GM19324 (cell line): Measurements from ENCODE around the gene BMPR2.

Experiments used
- ATAC-seq: cut with Tn5 transposase; IDR thresholded peaks from one replicate; pipeline ENCODE4 v1.9.1; 2021; ENCODE audit warnings: mild to moderate bottlenecking, moderate library complexity; ENCODE audit not compliant: unreplicated experiment, low FRiP score

The BMPR2 gene

DNA sequence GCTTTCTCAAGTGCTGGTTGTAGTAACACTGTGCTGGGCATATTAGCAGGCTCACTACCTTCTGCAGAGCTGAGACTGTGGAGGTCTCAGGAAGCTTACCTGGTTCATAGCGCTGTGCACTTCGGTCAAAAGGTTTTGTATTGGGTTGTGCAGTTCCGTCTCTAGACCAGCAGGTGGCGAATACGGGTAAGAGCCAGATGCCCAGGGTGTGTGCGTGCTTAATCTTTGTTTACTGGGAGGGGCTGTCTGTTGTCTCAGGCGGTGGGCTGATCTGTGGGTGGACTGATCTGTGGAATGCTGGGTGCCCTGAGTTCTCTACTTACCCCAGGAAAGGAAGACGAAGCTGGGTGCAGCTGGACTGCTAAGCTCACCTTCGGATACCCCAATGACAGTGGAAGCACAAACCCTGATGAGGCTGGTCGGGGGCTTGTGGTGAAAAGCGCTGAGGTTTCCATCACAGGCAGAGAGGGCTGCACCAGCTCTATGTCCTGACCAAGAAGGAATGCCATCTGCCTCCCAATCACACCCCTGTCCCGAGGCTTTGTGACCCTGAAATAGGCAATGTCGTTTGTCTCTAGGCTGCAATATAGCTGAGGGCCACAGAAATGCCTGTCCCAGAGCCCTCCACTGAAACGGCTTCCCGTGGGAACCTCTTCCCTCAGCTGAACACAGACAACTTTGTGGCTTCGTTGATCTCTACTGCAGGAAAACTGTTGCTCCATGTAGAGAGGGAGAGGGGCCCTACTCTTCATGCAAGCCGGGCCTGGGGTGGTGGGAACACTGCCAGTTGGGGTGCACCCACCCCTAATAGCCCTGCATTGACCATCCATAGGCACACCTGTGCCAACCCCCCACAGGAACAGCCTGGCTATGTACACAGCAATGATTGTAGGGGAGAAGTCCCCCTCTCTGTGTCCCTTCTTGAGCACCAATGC is 212.8 kb downstream of the BMPR2 start:
- ATAC-seq = peak; percentile 72

DNA sequence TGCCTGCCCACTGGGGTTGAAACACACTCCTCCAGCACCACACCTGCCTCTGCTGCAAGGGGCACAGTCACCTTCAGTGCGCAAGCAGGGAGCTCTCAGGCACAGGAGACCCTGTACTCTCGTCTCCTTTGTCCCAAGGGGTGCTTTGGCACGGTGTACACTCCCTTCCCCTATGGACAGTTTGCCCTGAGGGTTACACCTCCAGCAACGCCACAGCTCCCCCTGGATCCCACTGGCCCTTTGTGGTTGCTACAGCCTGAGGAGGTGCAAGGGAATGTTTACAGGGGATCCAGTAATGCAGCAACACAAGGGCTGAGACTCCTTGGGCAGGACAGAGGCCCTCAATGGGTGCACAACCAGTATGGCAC is 213.4 kb downstream of the BMPR2 start:
- ATAC-seq = no peak

DNA sequence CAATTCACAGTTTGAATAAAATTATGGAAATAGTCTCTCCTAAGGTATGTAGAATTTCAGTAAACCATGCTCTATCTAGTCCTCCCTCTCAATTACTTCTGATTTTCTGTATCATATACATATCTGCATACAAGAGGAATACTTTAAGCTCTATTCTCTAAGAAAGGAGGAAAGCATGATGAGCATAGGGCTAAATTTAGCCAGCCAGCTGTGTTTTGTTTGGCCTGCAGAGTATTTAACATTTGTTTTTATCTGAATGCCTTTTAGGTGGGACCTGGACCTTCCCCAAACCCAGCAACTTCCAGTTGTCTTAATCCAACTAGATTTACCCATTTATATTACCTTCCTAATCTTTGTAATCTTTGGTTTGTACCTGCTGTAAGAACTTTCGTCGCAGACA is 216.4 kb downstream of the BMPR2 start:
- no peak for ATAC-seq

DNA sequence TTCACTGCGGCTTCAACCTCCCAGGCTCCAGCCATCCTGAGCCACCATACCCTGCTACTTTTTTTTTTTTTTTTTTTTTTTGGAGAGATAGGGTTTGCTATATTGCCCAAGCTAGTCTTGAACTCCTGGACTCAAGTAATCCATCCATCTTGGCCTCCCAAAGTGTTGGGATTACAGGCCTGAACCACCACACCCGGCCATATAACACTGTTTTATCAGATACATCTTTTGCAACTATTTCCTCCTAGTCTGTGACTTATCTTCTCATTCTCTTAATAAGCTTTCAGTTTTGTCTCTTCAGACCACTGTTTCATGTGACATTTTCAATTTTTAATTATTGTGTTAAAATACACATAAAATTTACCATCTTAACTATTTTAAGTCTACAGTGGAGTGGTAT is 223.0 kb downstream of the BMPR2 start:
- no peak for ATAC-seq

DNA sequence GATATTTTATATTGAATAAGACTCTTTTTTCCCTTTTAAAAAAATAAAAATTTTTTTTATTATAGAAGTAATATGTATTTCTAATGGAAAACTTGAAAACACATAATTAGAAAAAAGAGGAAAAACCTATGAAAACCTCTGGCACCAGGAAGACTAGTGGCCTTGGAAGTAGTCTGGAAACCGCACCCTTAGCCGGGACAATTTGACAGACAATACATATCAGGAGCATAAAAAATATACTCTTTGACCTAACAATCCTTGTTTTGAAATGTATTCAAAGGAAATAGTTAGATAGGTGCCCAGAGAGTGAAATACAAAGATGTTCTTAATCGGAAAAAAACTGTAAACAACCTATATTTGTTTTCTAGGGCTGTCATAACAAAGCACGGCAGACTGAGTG is 223.8 kb downstream of the BMPR2 start:
- no peak for ATAC-seq

DNA sequence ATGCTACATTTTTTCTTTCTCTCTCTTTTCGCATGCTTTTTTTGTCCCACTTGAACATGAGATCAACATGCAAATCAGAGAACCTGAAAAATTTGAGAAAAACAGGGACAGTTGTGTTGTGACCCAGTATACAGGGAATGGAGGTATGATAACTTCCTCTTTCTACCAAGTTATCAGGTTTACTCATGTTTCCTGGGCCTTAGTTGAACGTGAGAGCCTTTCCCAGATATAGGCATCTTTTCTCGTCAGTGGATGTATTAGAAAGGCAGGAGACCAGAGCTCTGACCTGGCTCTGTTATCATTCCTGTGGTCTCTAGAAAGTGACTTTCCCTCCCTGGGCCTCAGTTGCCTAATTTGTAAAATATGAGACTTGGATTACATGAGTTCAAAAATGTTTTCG is 228.6 kb downstream of the BMPR2 start:
- ATAC-seq = no peak

DNA sequence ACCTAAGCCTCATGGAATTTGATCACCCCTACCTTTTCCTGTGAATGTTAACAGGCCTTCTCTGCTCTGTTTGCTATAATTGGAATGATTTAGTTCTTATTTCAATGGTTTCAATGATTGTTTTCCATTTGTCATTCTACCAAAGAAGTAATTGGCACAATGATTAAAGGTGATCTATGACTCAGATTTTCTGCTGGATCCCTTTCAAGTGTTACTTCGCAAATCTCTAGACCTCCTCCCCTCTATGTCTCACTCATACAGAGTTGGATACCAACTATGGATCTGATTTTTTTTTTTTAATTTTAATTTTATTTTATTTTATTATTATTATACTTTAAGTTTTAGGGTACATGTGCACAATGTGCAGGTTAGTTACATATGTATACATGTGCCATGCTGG is 229.0 kb downstream of the BMPR2 start:
- no peak for ATAC-seq

DNA sequence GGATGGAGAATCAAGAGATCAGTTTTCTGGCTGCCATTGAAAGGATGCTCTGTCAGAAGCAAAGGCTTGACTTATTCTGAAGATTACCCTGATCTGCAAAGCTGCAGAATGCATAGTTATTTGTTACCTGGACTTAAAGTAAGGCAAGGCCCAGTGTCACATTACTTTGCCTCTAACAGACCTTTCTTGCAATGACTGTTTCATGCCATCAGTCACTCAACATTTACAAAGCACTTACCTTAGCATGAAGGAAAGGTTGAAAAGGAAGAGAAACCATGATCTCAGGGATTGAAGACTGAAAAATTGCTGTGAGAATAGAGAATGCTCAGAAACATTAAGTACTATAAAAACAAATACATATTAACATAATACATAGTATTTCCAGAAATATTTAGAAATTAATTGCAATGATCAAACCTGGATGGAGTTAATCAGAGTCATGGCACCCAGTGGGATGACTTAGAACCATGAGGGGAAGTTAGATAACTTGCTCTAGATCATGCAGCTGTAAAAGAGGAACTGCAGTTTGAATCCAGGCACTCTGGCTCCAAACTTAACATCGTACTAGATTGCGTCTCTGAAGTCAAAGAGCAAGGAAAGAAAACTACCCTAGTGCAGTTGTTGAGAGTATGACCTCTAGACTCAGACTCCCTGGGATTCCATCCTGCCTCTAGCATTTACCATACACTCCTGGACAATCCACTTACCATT is 232.2 kb downstream of the BMPR2 start:
- no peak for ATAC-seq

DNA sequence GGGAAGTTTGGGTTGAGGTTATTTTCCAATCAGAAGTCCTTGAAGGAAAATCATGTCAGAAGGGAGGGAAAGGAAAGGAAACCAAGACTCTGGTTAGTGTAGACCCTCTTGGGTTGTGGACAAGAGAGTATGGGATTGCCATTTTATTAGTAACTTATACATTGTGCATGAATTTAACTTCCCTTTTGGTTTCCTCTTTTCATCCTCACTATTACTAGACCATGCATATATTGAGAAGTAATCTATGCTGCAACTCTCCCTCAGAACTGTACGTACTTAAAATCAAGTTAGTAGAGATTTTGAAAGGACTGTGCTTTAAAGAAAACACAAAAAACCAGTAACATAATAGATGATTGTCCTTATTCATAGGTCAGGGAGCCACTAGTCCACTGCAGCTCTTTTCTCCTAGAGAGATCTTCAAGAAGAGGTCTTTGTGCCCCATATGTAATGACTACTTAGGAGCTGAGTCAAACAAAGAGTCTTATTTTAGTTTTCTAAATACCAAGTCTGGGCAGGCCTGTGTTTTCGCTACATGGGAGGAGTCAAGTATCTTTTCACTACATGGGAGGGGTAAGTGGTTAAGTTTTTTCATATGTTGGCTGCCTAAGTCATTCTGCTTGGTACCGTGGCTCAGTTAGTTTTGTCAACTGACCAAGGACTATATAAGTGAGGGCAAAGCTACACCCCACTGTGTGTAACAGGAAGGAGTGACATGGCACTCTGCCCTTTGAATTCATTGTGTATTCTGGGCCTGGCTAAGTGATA is 233.4 kb downstream of the BMPR2 start:
- ATAC-seq = peak; percentile 85

DNA sequence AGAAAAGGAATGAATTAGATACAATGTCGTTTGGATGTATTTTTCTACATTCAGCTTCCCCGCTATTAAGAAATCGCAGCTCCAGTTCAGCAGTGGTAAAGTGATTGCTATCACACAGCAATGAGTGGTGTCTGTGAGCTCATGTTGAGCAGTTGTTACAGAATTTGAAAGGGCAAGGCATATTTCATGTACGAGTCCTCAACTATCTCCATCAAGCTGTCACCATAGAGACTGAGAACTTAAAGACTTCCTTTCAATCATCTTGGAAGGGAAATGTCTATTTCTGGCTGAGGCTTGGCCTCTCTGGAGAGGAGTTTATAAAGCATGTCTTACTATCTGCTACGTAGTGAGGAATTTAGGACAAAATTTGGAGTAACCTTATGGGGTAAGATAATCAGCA is 234.3 kb downstream of the BMPR2 start:
- no peak for ATAC-seq

DNA sequence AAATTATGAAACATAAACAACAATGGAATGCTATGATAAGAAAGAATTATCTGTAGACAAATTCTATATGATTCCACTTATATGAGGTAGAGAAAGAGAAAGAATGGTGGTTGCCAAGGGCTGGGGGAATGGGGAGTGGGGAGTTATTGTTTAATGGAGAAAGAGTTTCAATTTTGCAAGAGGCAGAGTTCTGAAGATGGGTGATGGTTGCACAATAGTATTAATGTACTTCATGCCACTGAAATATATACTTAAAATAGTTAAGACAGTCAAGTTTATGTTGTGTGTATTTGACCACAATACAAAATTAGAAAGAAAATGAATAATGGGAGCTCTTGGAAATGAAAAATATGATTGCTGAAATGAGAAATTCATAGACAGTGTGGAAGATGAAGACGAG is 236.0 kb downstream of the BMPR2 start:
- ATAC-seq = no peak

DNA sequence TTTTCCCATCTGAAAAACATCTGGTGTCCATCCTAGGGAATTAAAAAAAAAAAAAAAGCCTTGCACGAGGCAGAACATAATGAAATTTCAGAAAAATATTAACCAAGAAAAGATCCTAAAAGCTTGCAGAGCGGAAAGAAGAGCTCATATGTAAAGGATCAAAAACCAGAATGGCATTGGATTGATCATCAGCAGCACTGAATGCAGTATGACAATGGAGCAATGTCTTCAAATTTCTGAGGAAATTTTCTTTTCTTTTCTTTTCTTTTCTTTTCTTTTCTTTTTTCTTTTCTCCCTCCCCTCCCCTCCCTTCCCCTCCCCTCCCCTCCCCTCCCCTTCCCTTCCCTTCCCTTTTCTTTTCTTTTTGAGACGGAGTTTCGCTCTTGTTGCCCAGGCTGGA is 237.4 kb downstream of the BMPR2 start:
- ATAC-seq = no peak
